ENCODE results near the gene ADAM33.

The ADAM33 gene

DNA sequence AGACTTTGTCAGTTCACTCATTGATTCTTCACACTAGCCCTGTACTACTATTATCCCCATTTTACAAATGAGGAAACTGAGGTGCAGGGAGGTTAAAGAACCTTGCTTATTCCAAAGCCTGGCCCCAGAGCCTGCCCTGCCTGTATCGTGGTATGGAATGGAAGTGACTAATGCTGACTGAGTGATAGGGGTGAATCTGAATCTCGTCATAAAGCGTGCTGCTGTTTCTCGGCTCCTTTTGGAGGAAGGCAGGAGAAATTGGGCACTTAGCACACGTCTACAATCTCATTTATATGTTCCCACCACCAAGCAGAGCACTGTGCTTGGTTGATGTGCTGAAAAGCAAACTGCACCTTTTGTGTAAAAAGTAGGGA, 35.8 kb downstream of the ADAM33 start:
- TF ChIP-seq CTCF (IDR thresholded peaks at IDR 0.05) = no peak
- H3K27ac ChIP-seq = no peak overlapping the region
- no peak overlapping the region for H3K4me3 ChIP-seq
- no peak for DNase-seq (ENCODE audit: low spot score)

DNA sequence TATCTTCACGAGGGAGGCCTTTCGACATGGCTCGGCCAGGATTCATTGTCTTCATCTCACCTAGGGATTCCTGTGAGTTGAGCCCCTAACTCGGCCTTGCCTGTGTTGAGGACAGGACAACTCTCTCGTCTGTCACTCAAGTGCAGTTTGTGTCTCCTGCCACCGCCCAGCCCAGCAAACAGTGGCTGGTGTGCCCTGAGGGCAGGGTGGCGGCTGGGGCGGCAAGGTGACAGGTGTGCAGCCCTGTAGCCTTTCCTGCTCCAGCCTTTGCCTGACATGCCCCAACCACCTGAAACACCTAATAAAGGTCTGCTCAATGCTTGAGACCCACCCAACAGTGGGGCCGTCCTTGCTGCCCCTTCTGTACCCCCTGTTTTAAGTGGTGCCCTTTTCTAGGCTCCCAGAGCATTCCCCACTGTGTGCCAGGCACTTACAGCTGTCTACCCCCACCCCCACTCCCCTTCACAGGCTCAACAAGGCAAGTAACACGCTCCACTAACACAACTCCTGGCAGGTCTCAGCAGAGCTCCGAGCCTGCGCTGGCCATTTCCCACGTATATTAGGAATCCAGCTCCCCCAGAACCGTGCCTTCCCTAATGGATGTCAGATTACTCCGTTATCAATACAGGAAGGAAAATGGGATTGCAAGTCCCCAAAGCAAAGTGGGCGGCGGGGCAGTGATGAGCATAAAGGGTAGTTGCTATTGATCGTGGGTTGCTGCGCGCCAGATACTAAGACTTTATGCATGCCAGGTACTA, 36.3 kb downstream of the ADAM33 start:
- Histone ChIP-seq H3K27ac (no peak overlapping the region), H3K4me3 (no peak overlapping the region)
- TF ChIP-seq CTCF (IDR thresholded peaks at IDR 0.05) = no peak
- DNase-seq (ENCODE audit: low spot score) = no peak

GRCh38 chr20:3640259-3640658, 41.6 kb downstream of the ADAM33 start:
- TF ChIP-seq CTCF (IDR thresholded peaks at IDR 0.05) = no peak
- DNase-seq (ENCODE audit: low spot score) = no peak
- no peak overlapping the region for H3K27ac ChIP-seq
- no peak overlapping the region for H3K4me3 ChIP-seq

DNA sequence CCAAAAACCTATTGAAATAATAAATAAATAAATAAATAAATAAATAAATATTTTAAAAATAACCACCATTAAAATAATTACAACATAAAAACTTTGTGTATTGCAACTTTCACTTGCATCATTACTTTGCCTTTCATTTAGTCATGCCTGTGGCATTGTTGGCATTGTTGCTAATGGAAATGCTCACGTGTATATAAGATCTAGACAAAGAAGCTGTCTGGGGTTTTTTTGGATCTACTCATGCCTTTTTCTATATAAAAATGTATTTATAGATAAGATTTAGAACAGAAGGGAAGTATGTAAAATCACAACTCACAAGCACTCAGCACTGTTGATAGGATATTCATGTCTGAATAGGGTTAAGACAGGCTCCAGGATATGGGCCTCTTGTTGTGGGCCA, 46.5 kb downstream of the ADAM33 start:
- DNase-seq (ENCODE audit: low spot score) = no peak
- TF ChIP-seq CTCF (IDR thresholded peaks at IDR 0.05) = no peak

GRCh38 chr20:3633913-3634478, 47.8 kb downstream of the ADAM33 start:
- no peak for TF ChIP-seq CTCF (IDR thresholded peaks at IDR 0.05)
- no peak for DNase-seq (ENCODE audit: low spot score)
- H3K4me3 ChIP-seq = no peak overlapping the region
- H3K27ac ChIP-seq = no peak overlapping the region

More for the DNA sequence above, 46.5 kb downstream of the ADAM33 start:
- Histone ChIP-seq H3K27ac (no peak overlapping the region), H3K4me3 (no peak overlapping the region)

DNA sequence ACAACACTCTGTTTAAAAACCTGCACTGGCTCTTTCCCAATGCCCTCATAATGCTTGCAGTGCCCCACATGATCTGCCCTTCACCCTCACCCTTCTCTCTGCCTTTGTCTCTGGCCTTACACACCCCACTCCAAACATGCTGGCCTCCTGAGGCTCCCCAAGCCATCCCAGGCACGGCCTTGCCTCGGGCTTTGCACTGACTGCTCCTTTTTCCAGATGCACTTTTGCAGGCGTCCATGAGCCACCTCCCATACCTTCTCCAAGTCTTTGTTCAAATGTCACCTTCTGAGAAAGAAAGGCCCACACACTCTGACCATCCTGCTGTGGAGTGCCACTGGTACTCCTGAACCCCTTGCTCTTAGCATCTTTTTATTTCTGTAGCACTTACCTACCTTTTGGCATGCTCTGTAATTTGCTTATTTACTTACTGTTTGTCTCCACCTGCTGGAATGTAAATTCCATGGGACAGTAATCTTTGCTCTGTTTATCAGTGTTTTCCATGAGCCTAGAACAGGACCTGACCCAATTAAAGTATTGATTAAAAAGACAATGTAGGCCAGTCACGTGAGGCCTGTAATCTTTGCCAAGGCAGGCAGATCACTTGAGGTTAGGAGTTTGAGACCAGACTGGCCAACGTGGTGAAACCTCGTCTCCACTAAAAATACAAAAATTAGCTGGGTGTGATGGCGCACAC, 49.4 kb downstream of the ADAM33 start:
- TF ChIP-seq CTCF (IDR thresholded peaks at IDR 0.05) = no peak
- no peak overlapping the region for H3K27ac ChIP-seq

More for the DNA sequence above, 49.4 kb downstream of the ADAM33 start:
- no peak for DNase-seq (ENCODE audit: low spot score)
- H3K4me3 ChIP-seq = no peak overlapping the region

All from coronary artery (tissue), 2 donors.